NCI-H1105 (cell line): Measurements from ENCODE around the gene NPY.

Source experiments
- DNase-seq: peaks from one replicate; lab custom pipeline; 2025; lab: John Stamatoyannopoulos, UW

The NPY gene

GRCh38 chr7:24316340-24316739, 32.4 kb downstream of the NPY start:
- DNase-seq = no peak

DNA sequence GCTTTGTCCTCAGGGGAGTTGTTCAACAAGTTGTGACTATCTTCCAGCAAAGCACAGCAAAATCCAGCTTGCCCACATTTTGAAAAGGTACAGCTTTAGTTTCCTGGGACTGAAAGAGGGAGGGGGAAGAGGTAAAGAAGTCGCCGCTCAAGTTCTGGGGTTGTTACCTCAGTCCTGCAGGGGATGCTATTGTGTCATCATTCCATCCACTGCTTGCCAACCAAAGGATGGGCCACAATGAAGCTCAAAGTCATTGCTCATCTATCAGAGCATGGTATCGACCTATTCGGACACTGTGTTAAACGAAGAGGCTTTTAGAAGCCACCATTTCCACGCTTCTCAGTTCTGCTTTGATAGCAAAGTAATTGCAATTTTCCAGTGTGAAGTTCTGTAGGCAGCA, 34.3 kb downstream of the NPY start:
- DNase-seq = no peak

- DNase-seq = no peak
These were observed 35.2 kb downstream of the NPY start for GRCh38 chr7:24319209-24319608.

DNA sequence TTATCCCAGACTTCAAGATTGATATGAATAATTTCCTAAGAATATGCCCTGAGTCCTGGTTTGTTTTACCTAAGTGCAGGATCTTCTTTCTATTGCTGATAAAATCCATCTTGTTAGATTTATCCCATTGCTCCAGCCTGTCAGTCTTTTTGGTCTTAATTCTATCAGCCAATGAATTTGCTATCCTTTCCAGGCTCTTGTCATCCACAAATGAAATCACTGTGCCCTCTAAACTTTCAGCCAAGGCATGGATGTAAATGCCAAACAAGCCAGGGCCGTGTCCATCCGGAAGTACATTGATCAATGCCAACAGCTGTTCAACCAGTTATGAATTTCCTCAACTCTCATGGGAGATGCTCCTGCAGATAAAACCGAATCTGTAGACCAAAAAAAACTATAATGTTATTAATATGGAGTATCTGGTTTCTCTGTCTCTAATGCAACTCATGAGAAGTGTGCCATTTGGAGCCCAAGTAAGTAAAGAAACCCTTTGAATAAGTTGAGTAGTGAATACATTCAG, 40.0 kb downstream of the NPY start:
- no peak for DNase-seq

DNA sequence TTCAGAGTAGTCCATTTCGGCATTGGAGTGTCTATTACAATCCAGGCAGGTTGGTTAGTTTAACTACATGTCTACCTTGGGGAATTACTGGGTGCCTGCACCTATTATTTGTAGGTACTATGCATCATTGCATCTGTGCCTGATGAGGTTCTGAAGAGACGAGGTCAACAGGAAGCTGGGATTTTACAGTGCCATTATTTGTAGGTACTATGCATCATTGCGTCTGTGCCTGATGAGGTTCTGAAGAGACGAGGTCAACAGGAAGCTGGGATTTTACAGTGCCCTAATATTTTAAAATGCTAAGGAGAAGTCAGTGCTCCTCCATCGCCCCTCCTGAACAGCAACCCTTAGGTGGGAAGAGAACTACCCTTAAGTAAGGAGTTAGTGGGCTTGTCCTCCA, 41.7 kb downstream of the NPY start:
- DNase-seq = no peak

- peak; percentile 14 for DNase-seq
These were observed 44.1 kb downstream of the NPY start for GRCh38 chr7:24328050-24328449.

- no peak for DNase-seq
These were observed 44.9 kb downstream of the NPY start for GRCh38 chr7:24328894-24329293.

GRCh38 chr7:24334012-24334411, 50.0 kb downstream of the NPY start:
- DNase-seq = no peak

DNA sequence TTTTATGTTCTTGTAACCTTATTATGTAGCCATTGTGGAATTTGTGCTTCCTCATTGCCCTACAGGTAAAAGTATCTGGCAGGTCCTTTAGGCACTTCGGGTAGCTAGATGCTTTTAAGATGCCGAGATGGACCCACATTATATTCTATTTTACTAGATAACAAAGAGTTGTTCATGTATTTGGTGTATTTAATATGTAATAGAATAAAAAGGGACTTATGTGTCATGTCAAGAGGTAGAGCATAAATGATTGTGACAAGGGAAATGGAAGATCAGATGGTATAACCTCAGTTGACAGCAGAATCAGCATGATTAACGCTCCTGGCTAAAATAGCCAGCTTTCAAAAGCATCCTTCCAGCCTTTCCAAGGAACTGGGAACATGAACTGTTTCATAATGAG, 50.6 kb downstream of the NPY start:
- no peak for DNase-seq

DNA sequence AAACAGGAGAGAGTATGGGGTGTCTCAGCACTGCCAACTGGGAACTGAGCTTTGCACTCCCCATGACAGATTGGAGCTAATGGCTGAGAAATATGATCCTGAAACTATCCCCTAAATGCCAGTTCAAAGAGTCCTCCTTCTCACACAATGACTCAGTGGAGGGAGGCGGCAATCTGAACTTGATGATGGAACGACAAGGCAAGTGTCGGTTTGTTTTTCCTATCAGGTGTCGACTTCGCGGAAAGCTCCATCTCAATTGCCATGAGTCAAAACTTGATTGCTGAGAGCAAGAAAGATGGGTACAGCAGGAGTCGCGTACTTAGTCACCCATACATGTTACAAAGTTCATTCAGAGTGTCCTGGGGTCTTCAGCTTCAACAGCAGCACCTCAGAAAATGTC, 52.5 kb downstream of the NPY start:
- DNase-seq = no peak

- peak; percentile 71 for DNase-seq
These were observed 53.2 kb downstream of the NPY start for GRCh38 chr7:24337180-24337579.

DNA sequence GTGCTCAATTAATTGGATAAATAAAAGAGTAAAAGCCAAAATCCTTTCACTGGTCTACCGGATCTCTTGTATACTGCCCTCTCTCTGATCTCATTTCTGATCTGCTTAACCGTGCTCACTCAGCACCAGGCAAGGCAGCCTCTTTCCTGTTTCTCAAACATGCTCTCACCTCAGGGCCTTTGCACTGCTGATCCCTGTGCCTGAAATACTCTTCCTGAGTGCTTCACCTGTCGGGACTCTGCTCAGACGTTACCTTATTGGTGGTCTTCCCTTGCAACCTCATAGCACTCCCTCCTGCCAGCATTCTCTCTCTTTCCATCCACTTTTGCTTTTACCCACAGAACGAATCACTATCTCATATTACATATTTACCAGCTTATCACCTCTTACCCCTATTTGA, 55.6 kb downstream of the NPY start:
- no peak for DNase-seq

GRCh38 chr7:24340727-24341126, 56.7 kb downstream of the NPY start:
- DNase-seq = no peak
